Esophagus muscularis mucosa (tissue), 4 donors: ENCODE results near the gene ATCAY. TPM values are rescaled to one million over a fixed set of nuclear protein-coding genes. Genes with fewer than 3 reads are reported as not detected.
A peak's percentile ranks its signal among the peaks of the same experiment; 100 is the strongest.

ENCODE experiments used
- DNase-seq: peaks from one replicate; pipeline ENCODE4 v3.0.0-alpha.2; 2017; ENCODE audit errors: extremely low spot score
- H3K27ac ChIP-seq, 4 donors: fragments of 200-600 bp; sonication (generic); replicated peaks in 1 of 4; 1 replicate in 3 of 4; 2 replicates in 1 of 4; pipeline ENCODE4 v1.5.1; 2016 to 2019; ENCODE audit warnings: mild to moderate bottlenecking in 1 of 4
- H3K27me3 ChIP-seq, 4 donors: fragments of 200-600 bp; sonication (generic); one replicate each; pipeline versions ENCODE4 v1.5.1 to v1.6.0; 2016 to 2019
- H3K36me3 ChIP-seq, 4 donors: fragments of 200-600 bp; sonication (generic); one replicate each; pipeline ENCODE4 v1.5.1; 2016 to 2019
- H3K4me1 ChIP-seq, 4 donors: fragments of 200-600 bp; sonication (generic); one replicate each; pipeline ENCODE4 v1.5.1; 2016 to 2019
- H3K4me3 ChIP-seq, 4 donors: fragments of 200-600 bp; sonication (generic); 1 replicate in 2 of 4; 2 replicates in 2 of 4; pipeline ENCODE4 v1.5.1; 2016 to 2019; ENCODE audit warnings: mild to moderate bottlenecking in 4 of 4, moderate library complexity in 1 of 4
- H3K9me3 ChIP-seq, 4 donors: fragments of 200-600 bp; sonication (generic); 1 replicate in 3 of 4; 2 replicates in 1 of 4; pipeline ENCODE4 v1.5.1; 2016 to 2019
- EP300 ChIP-seq: sonication (generic); formaldehyde crosslinking; IDR thresholded peaks from one replicate; pipeline ENCODE4 v1.6.1; 2017; ENCODE audit warnings: antibody characterized with exemption
- POLR2A ChIP-seq: fragments of 450-650 bp; IDR thresholded peaks from one replicate; pipeline ENCODE4 v1.6.1; 2017; ENCODE audit warnings: antibody characterized with exemption, moderate library complexity, mild to moderate bottlenecking, low read depth
- POLR2AphosphoS5 ChIP-seq, 2 donors: sonication (generic); formaldehyde crosslinking; IDR thresholded peaks; one replicate each; pipeline ENCODE4 v1.6.1; 2017; ENCODE audit warnings: antibody characterized with exemption in 2 of 2
- WGBS: methylation state at CpG from one replicate; pipeline ENCODE4 v1.1.5; 2018; 5-methylcytosine and 5-hydroxymethylcytosine counted together
- intact Hi-C: fragments of 100-400 bp; cut with DNase I; formaldehyde crosslinking; loops from one replicate; pipeline ENCODE4 v1.15.1; 2023
- total RNA-seq, 4 donors: library from RNA; depleted of rRNA; stranded (reverse); fragments of >200 nt; gene quantifications; one replicate each; pipeline versions ENCODE4 v1.1.0 to v1.2.1, GENCODE V29; 2016
- TF ChIP-seq, protein P1 (sequence below), 3 experiments: fragments of 200-600 bp in 2 of 3; fragments of 450-650 bp in 1 of 3; sonication (generic) in 2 of 3; IDR thresholded peaks; one replicate each; pipeline ENCODE4 v1.5.1; 2017 to 2019; ENCODE audit warnings: antibody characterized with exemption in 3 of 3, mild to moderate bottlenecking in 2 of 3, moderate library complexity in 1 of 3

Gene ATCAY
- total RNA-seq, 4 donors from 2014 or later = 0.42 to 1.3 (median 0.82) TPM

DNA sequence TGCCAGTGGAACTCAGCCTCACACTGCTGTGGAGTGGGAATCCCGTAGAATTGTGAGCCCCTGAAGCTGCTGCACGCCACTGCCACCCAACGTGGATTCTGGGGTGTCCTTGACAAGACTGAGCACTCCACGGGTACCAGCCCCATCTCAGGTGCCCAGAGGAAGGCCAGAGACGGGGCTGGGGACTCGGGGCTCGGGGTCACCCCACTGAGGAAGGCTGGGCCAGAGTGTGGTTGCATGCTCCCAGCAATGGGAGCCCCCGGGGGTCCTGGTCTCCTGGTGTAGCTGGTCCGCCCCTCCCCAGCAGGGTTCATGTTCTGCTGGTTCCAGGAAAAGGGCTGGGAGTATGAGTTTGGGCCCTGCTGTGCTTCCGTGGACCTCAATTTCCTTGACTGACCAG, 75.2 kb downstream of the ATCAY start:
- H3K4me3 ChIP-seq = no peak overlapping the region
- H3K4me1 ChIP-seq = peaks cover 25 to 69% (median 52%) of the 10 kb centered on the region in 4 donors
- intact Hi-C loops = no loop called here

DNA sequence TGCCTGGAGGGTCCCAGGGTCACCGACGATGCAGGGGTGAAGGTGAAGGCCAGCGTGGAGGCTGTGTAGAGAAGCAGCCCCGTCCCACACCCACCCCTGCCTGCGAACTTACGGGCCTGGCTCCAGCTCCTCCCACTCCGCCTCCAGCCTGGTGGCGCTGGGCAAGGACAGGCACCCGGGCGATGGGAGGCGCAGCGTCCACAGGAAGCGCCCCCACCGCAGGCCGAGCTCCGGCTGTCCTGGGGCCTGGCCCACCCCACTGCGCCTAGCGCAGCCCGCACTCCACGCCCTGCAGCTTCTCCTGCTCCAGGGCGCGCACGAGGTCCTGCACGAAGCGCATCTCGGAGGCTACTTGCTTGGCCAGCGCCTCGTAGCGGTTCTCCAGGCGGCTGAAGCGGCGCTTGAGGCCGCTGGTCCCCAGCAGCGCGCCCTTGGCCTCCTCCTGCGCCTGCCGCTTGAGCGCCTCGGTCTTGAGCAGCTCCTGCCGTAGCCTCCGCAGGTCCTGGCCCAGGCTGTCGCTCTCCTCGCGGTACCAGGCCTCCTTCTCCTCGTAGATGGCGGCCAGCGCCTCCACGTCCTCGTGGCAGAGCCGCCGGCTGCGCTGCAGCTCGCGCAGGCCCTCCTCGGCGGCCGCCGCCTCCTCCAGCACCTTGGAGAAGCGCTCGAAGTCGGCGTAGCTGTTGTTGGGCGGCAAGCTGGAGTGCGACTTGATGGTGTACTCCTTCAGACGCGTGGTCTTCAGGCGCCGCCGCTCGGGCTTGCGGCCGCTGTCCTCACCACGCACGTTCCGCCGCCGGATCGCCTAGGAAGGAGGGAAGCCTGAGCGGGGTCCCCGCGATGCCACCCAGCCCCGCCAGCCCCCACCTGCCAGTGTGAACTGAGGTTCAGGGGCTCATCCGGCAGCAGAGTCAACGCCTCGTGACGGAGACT, 78.6 kb downstream of the ATCAY start:
- DNase-seq = no peak
- no peaks in the 10 kb centered on the region for H3K9me3 ChIP-seq
- peaks cover 63 to 89% (median 84%) of the 10 kb centered on the region in 4 donors for H3K36me3 ChIP-seq
- 95% methylated on average over 37 of the region's 86 CpGs for WGBS
- intact Hi-C loops = no loop called here
- H3K4me1 ChIP-seq = peaks cover 4 to 35% (median 22%) of the 10 kb centered on the region in 4 donors
- H3K27ac ChIP-seq = peak overlapping the region in 2 of 4 donors; percentile 7 to 41
- no peak overlapping the region for H3K4me3 ChIP-seq
- no peaks in the 10 kb centered on the region for H3K27me3 ChIP-seq
- TF ChIP-seq POLR2AphosphoS5 (IDR thresholded peaks at IDR 0.05) (no peak), EP300 (no peak), POLR2A (no peak)
- TF ChIP-seq, protein P1, sequence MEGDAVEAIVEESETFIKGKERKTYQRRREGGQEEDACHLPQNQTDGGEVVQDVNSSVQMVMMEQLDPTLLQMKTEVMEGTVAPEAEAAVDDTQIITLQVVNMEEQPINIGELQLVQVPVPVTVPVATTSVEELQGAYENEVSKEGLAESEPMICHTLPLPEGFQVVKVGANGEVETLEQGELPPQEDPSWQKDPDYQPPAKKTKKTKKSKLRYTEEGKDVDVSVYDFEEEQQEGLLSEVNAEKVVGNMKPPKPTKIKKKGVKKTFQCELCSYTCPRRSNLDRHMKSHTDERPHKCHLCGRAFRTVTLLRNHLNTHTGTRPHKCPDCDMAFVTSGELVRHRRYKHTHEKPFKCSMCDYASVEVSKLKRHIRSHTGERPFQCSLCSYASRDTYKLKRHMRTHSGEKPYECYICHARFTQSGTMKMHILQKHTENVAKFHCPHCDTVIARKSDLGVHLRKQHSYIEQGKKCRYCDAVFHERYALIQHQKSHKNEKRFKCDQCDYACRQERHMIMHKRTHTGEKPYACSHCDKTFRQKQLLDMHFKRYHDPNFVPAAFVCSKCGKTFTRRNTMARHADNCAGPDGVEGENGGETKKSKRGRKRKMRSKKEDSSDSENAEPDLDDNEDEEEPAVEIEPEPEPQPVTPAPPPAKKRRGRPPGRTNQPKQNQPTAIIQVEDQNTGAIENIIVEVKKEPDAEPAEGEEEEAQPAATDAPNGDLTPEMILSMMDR (IDR thresholded peaks at IDR 0.05) = no peak

More for the DNA sequence above, 75.2 kb downstream of the ATCAY start:
- no peak for DNase-seq
- Histone ChIP-seq H3K27ac (peak overlapping the region; percentile 88 to 91 (median 88)), H3K36me3 (peaks cover 30 to 55% (median 49%) of the 10 kb centered on the region in 4 donors), H3K27me3 (no peaks in the 10 kb centered on the region), H3K9me3 (no peaks in the 10 kb centered on the region)
- TF ChIP-seq, protein P1 (IDR thresholded peaks at IDR 0.05) = no peak
- TF ChIP-seq POLR2A = no peak
- TF ChIP-seq POLR2AphosphoS5 (IDR thresholded peaks at IDR 0.05) = no peak
- no peak for TF ChIP-seq EP300
- 90% methylated on average over 2 of the region's 10 CpGs for WGBS

DNA sequence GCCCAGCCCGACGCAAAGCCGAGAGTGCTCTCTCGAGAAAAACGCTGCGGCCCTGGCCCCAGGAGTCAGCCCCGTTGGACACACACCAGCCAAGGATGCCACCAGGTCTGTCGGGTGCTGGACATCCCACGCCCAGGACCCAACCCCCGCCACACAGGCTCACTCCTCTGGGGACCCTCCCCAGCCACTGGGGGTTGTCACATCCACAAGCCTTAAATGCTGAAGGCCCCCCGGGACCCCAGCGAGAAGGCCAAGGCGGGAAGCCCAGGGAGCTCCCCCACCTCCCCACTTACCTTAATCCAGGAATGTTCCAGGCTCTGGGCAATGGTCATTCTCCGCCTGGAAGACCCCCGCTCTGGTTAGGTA, 79.3 kb downstream of the ATCAY start:
- Histone ChIP-seq H3K36me3 (peaks cover 70 to 94% (median 90%) of the 10 kb centered on the region in 4 donors), H3K9me3 (no peaks in the 10 kb centered on the region), H3K27ac (no peak overlapping the region), H3K27me3 (no peaks in the 10 kb centered on the region), H3K4me3 (no peak overlapping the region), H3K4me1 (peaks cover 3 to 34% (median 21%) of the 10 kb centered on the region in 4 donors)
- TF ChIP-seq POLR2AphosphoS5 (IDR thresholded peaks at IDR 0.05) = no peak
- TF ChIP-seq, protein P1 (IDR thresholded peaks at IDR 0.05) = no peak
- TF ChIP-seq POLR2A = no peak
- TF ChIP-seq EP300 = no peak
- whole genome bisulfite sequencing = 93% methylated on average over 10 of the region's 15 CpGs
- intact Hi-C loops = no loop called here
- DNase-seq = no peak

DNA sequence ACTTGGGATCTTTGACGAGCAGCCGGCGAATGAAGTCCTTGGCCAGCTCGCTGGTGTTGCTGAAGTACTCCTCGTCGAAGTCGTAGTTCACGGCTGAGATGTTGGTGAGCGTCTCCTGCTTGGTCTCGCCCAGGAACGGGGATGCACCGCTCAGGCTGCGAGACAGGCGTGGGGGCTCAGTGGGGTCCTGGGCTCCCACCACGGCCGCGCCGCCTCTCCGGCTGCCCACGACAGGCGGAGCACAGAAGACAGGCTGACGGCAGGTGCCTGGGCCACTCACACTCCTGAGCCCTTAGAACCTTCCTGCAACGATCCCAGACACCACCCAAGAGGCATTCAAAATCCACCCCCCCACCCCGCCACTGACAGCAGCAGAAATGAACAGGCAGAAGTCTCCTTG, 80.5 kb downstream of the ATCAY start:
- H3K27ac ChIP-seq = peak overlapping the region in 3 of 4 donors; percentile 42 to 100 (median 43)
- no peak for DNase-seq
- TF ChIP-seq POLR2AphosphoS5 (IDR thresholded peaks at IDR 0.05) (no peak), EP300 (no peak), POLR2A (no peak)
- TF ChIP-seq, protein P1 (IDR thresholded peaks at IDR 0.05) = no peak
- H3K4me3 ChIP-seq = no peak overlapping the region
- peaks cover 9 to 36% (median 27%) of the 10 kb centered on the region in 4 donors for H3K4me1 ChIP-seq
- no peaks in the 10 kb centered on the region for H3K27me3 ChIP-seq
- H3K36me3 ChIP-seq = peaks cover 70 to 98% (median 98%) of the 10 kb centered on the region in 4 donors
- no peaks in the 10 kb centered on the region for H3K9me3 ChIP-seq
- 81% methylated on average over 11 of the region's 24 CpGs for WGBS
- intact Hi-C loops = no loop called here
